Liver (tissue), 9 donors: ENCODE measurements around the gene DNMT3A. TPM values are rescaled to one million over a fixed set of nuclear protein-coding genes. Genes with fewer than 3 reads are reported as not detected.

ENCODE experiments used
- DNase-seq: peaks from one replicate; pipeline ENCODE4 v3.0.0-alpha.2; 2017; ENCODE audit warnings: low spot score
- H3K27ac ChIP-seq, 2 donors: one replicate each; pipeline ENCODE4 v1.7.0; 2013; ENCODE audit warnings: inconsistent platforms in 2 of 2, low read length in 2 of 2, control low read depth in 1 of 2, low read depth in 1 of 2, mild to moderate bottlenecking in 1 of 2
- H3K27me3 ChIP-seq, 4 donors: one replicate each; pipeline versions ENCODE4 v1.6.1 to v1.7.0; 2013; ENCODE audit warnings: low read length in 3 of 4, inconsistent platforms in 1 of 4, mild to moderate bottlenecking in 1 of 4, moderate library complexity in 1 of 4; ENCODE audit not compliant: control insufficient read depth in 4 of 4, insufficient read depth in 4 of 4
- H3K36me3 ChIP-seq, 4 donors: one replicate each; pipeline versions ENCODE4 v1.6.1 to v1.7.0; 2013; ENCODE audit warnings: low read length in 3 of 4, mild to moderate bottlenecking in 3 of 4, low read depth in 1 of 4, moderate library complexity in 1 of 4; ENCODE audit not compliant: control insufficient read depth in 4 of 4, insufficient read depth in 3 of 4
- H3K4me1 ChIP-seq, 4 donors: one replicate each; pipeline versions ENCODE4 v1.6.1 to v1.7.0; 2013; ENCODE audit warnings: low read length in 3 of 4, mild to moderate bottlenecking in 3 of 4, moderate library complexity in 1 of 4; ENCODE audit not compliant: control insufficient read depth in 4 of 4, insufficient read depth in 4 of 4
- H3K4me3 ChIP-seq, 3 donors: one replicate each; pipeline versions ENCODE4 v1.6.1 to v1.7.0; 2013; ENCODE audit warnings: low read length in 3 of 3, control low read depth in 1 of 3, low read depth in 1 of 3, mild to moderate bottlenecking in 1 of 3
- H3K9ac ChIP-seq, 2 donors: one replicate each; pipeline ENCODE4 v1.7.0; 2013; ENCODE audit warnings: low read length in 2 of 2, mild to moderate bottlenecking in 2 of 2, moderate library complexity in 2 of 2, control low read depth in 1 of 2, low read depth in 1 of 2
- H3K9me3 ChIP-seq, 4 donors: one replicate each; pipeline versions ENCODE4 v1.6.1 to v1.7.0; 2013; ENCODE audit warnings: low read length in 3 of 4; ENCODE audit not compliant: control insufficient read depth in 4 of 4
- ATF3 ChIP-seq: IDR thresholded peaks from 2 replicates; pipeline ENCODE4 v1.6.1; 2016; ENCODE audit warnings: antibody characterized with exemption
- EGR1 ChIP-seq, 2 donors: IDR thresholded peaks; 2 replicates each; pipeline ENCODE4 v1.6.1; 2016 to 2018; ENCODE audit warnings: antibody characterized with exemption in 2 of 2, low read depth in 2 of 2
- FOXA2 ChIP-seq: IDR thresholded peaks from 2 replicates; pipeline ENCODE4 v1.6.1; 2016; ENCODE audit warnings: antibody characterized with exemption
- HNF4A ChIP-seq, 2 donors: conservative IDR thresholded peaks; 2 replicates each; pipeline ENCODE4 v1.6.1; 2016; ENCODE audit warnings: antibody characterized with exemption in 2 of 2, mild to moderate bottlenecking in 2 of 2
- HNF4G ChIP-seq: IDR thresholded peaks from 2 replicates; pipeline ENCODE4 v1.6.1; 2016; ENCODE audit warnings: antibody characterized with exemption
- MAX ChIP-seq: IDR thresholded peaks from 2 replicates; pipeline ENCODE4 v1.6.1; 2016; ENCODE audit warnings: antibody characterized with exemption
- NR2F2 ChIP-seq: IDR thresholded peaks from 2 replicates; pipeline ENCODE4 v1.6.1; 2016; ENCODE audit warnings: antibody characterized with exemption
- RAD21 ChIP-seq, 2 donors: IDR thresholded peaks; 2 replicates each; pipeline ENCODE4 v1.6.1; 2016; ENCODE audit warnings: antibody characterized with exemption in 2 of 2, mild to moderate bottlenecking in 2 of 2
- RXRA ChIP-seq, 2 donors: IDR thresholded peaks; 2 replicates each; pipeline ENCODE4 v1.6.1; 2017 to 2018; ENCODE audit warnings: antibody characterized with exemption in 2 of 2, mild to moderate bottlenecking in 1 of 2
- TAF1 ChIP-seq: conservative IDR thresholded peaks from 2 replicates; pipeline ENCODE4 v1.6.1; 2016; ENCODE audit warnings: antibody characterized with exemption, mild to moderate bottlenecking
- YY1 ChIP-seq: IDR thresholded peaks from 2 replicates; pipeline ENCODE4 v1.6.1; 2016; ENCODE audit warnings: antibody characterized with exemption, mild to moderate bottlenecking
- WGBS: extraction: QIAGEN DNeasy Blood & Tissue Kit; methylation state at CpG from one replicate; pipeline ENCODE4 v1.1.7; 2013; 5-methylcytosine and 5-hydroxymethylcytosine counted together
- polyA plus RNA-seq, 2 donors: library from polyadenylated mRNA; stranded (reverse) in 1 of 2; unstranded in 1 of 2; fragments of 200-250 nt in 1 of 2; fragments of >200 nt in 1 of 2; fragmentation: Nextera tagmentation in 1 of 2; extraction: Ambion mirVana in 1 of 2; gene quantifications; one replicate each; pipeline versions ENCODE4 v1.2.1 to v1.2.3, GENCODE V29; 2013 to 2015
- total RNA-seq, 2 donors: library from RNA; depleted of rRNA; stranded (reverse); fragments of >200 nt; gene quantifications; one replicate each; pipeline ENCODE4 v1.2.3, GENCODE V29; 2014
- TF ChIP-seq, protein P1 (sequence below): IDR thresholded peaks from 2 replicates; pipeline ENCODE4 v1.6.1; 2016; ENCODE audit warnings: antibody characterized with exemption
- donor health status: healthy.
- donor health status: healthy.
- donor health status: healthy.
- donor health status: healthy.
- donor health status: healthy.

Gene DNMT3A
- total and polyA plus RNA-seq, 4 donors: 3.5 to 24.2 (median 8.1) TPM

DNA sequence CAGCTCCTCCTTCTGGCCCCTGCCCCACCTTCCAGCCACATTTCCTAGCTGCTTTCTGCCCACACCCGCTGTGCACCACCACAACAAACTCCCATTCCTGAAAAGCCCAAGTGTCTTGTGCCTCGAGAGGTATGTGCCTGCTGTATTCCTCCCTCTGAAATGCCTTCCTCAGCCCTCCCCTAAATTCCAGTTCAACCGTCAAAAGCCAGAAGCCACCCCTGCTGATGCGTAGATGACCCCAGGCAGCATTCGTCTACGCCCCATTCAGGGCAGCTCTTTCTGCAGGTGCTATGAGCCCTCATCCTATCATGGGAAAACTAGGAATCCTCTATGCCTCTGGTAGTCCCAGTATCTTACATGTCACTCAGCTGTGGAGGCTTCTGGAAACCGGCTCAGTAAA is 71.7 kb downstream of the DNMT3A start:
- TF ChIP-seq HNF4A (conservative IDR thresholded peaks at IDR 0.05): no peak
- no peak for TF ChIP-seq RXRA (IDR thresholded peaks at IDR 0.05)
- WGBS: 94% methylated on average over 7 of the region's 7 CpGs
- Histone ChIP-seq H3K4me3 (no peak overlapping the region), H3K9ac (no peak overlapping the region), H3K36me3 (peaks cover 2 to 19% (median 9%) of the 10 kb centered on the region in 4 donors), H3K4me1 (no peaks in the 10 kb centered on the region), H3K27me3 (no peaks in the 10 kb centered on the region), H3K9me3 (no peaks in the 10 kb centered on the region), H3K27ac (no peak overlapping the region)
- no peak for DNase-seq

- 88% methylated on average over 3 of the region's 3 CpGs for WGBS
- no peak overlapping the region for H3K9ac ChIP-seq
- H3K4me1 ChIP-seq: no peaks in the 10 kb centered on the region
- TF ChIP-seq RXRA (IDR thresholded peaks at IDR 0.05): no peak
- TF ChIP-seq FOXA2: no peak
- TF ChIP-seq EGR1 (IDR thresholded peaks at IDR 0.05; ENCODE audit: low read depth in 2 of 2): no peak
- TF ChIP-seq, protein P1, sequence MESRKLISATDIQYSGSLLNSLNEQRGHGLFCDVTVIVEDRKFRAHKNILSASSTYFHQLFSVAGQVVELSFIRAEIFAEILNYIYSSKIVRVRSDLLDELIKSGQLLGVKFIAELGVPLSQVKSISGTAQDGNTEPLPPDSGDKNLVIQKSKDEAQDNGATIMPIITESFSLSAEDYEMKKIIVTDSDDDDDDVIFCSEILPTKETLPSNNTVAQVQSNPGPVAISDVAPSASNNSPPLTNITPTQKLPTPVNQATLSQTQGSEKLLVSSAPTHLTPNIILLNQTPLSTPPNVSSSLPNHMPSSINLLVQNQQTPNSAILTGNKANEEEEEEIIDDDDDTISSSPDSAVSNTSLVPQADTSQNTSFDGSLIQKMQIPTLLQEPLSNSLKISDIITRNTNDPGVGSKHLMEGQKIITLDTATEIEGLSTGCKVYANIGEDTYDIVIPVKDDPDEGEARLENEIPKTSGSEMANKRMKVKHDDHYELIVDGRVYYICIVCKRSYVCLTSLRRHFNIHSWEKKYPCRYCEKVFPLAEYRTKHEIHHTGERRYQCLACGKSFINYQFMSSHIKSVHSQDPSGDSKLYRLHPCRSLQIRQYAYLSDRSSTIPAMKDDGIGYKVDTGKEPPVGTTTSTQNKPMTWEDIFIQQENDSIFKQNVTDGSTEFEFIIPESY: no peak
- no peak for TF ChIP-seq YY1
- no peak for TF ChIP-seq TAF1
- no peak for TF ChIP-seq RAD21 (IDR thresholded peaks at IDR 0.05)
- TF ChIP-seq MAX: no peak
- no peak for TF ChIP-seq HNF4A (conservative IDR thresholded peaks at IDR 0.05)
- TF ChIP-seq NR2F2: no peak
- no peak for DNase-seq
- H3K27me3 ChIP-seq: no peaks in the 10 kb centered on the region
- H3K4me3 ChIP-seq: no peak overlapping the region
- H3K36me3 ChIP-seq: peaks cover 2 to 19% (median 9%) of the 10 kb centered on the region in 4 donors
- H3K9me3 ChIP-seq: no peaks in the 10 kb centered on the region
- H3K27ac ChIP-seq: no peak overlapping the region
These were observed 72.5 kb downstream of the DNMT3A start for GRCh38 chr2:25269233-25269632.

DNA sequence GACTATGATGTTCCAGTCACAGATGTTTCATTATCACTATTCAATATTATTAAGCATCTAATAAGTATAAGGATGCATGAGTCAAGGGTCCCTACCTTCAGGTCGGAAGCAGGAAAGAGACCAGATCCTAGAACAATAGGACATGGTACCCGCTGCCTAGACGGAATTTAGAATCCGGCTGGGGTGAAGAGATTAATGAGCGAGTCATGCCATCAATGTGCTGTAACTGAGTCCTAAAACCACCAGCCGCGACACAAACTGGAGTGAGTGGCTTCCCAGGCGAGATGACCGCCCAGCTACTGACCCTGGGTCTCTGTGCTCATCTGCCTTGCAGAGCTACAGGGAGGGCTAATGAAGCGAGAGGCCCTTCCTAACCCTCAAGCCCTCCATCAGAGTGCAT is 73.6 kb downstream of the DNMT3A start:
- 95% methylated on average over 10 of the region's 10 CpGs for WGBS
- H3K9ac ChIP-seq: no peak overlapping the region
- H3K9me3 ChIP-seq: no peaks in the 10 kb centered on the region
- no peak overlapping the region for H3K27ac ChIP-seq
- H3K27me3 ChIP-seq: no peaks in the 10 kb centered on the region
- no peaks in the 10 kb centered on the region for H3K4me1 ChIP-seq
- H3K36me3 ChIP-seq: peaks cover 2 to 19% (median 9%) of the 10 kb centered on the region in 4 donors
- TF ChIP-seq ATF3 (no peak), TAF1 (no peak), MAX (no peak), HNF4G (no peak), NR2F2 (no peak)
- TF ChIP-seq, protein P1: no peak
- DNase-seq: no peak
- no peak overlapping the region for H3K4me3 ChIP-seq
